ENCODE data around the gene SDR42E2.
"Not testable (repeated sequence)": the region's sequence is repeated elsewhere in the genome, so short reads cannot be mapped to it uniquely, and the experiment has no call there.

The SDR42E2 gene

GRCh38 chr16:22192261-22193062, 30.2 kb downstream of the SDR42E2 start:
- DNase-seq = no peak

- DNase-seq = no peak
These were observed 30.7 kb downstream of the SDR42E2 start for GRCh38 chr16:22193063-22193411.

GRCh38 chr16:22194707-22195444, 32.6 kb downstream of the SDR42E2 start:
- no peak for DNase-seq

GRCh38 chr16:22195445-22195694, 33.1 kb downstream of the SDR42E2 start:
- no peak for DNase-seq

GRCh38 chr16:22195695-22196558, 33.6 kb downstream of the SDR42E2 start:
- DNase-seq = peak; percentile 93

- DNase-seq = not testable (repeated sequence)
These were observed 34.4 kb downstream of the SDR42E2 start for GRCh38 chr16:22196559-22197168.

- DNase-seq = no peak
These were observed 36.4 kb downstream of the SDR42E2 start for GRCh38 chr16:22198547-22199293.

- no peak for DNase-seq
These were observed 39.9 kb downstream of the SDR42E2 start for GRCh38 chr16:22202261-22202637.

- DNase-seq = no peak
These were observed 40.8 kb downstream of the SDR42E2 start for GRCh38 chr16:22203091-22203490.

GRCh38 chr16:22204091-22204655, 41.9 kb downstream of the SDR42E2 start:
- DNase-seq = no peak

GRCh38 chr16:22205577-22206012, 43.3 kb downstream of the SDR42E2 start:
- no peak for DNase-seq

GRCh38 chr16:22206013-22206841, 43.9 kb downstream of the SDR42E2 start, which contains the start of gene EEF2K:
EEF2K (plus strand) TSS chr16:22206278; CDS start chr16:22225730, 19,452 bp downstream.
- DNase-seq = peak; percentile 76

- DNase-seq = peak; percentile 67
These were observed 44.8 kb downstream of the SDR42E2 start for GRCh38 chr16:22206842-22207714.

GRCh38 chr16:22207715-22208360, 45.5 kb downstream of the SDR42E2 start:
- DNase-seq = no peak

- no peak for DNase-seq
These were observed 48.0 kb downstream of the SDR42E2 start for GRCh38 chr16:22210285-22210684.

- DNase-seq = no peak
These were observed 48.5 kb downstream of the SDR42E2 start for GRCh38 chr16:22210854-22211253.

- no peak for DNase-seq
These were observed 50.9 kb downstream of the SDR42E2 start for GRCh38 chr16:22213236-22213635.

GRCh38 chr16:22213801-22214200, 51.5 kb downstream of the SDR42E2 start:
- no peak for DNase-seq

- DNase-seq = no peak
These were observed 52.1 kb downstream of the SDR42E2 start for GRCh38 chr16:22214402-22214801.

Data from NCI-H2171 treated with DMSO at 0.1 percent for 48 hours (cell line).